ENCODE data around the gene KCNC3. TPM values are rescaled to one million over a fixed set of nuclear protein-coding genes. Genes with fewer than 3 reads are reported as not detected.

Gene KCNC3
- total RNA-seq, 1 donor from 2014 or later = 0.46 TPM

GRCh38 chr19:50290775-50291174, 38.4 kb downstream of the KCNC3 start:
- H3K27me3 ChIP-seq (ENCODE audit: control insufficient read depth, insufficient read depth, low read length) = no peaks in the 10 kb centered on the region
- no peak overlapping the region for H3K4me3 ChIP-seq (ENCODE audit: low read depth, low read length)
- no peaks in the 10 kb centered on the region for H3K36me3 ChIP-seq (ENCODE audit: control insufficient read depth, insufficient read depth, low read length)
- TF ChIP-seq, protein P1, sequence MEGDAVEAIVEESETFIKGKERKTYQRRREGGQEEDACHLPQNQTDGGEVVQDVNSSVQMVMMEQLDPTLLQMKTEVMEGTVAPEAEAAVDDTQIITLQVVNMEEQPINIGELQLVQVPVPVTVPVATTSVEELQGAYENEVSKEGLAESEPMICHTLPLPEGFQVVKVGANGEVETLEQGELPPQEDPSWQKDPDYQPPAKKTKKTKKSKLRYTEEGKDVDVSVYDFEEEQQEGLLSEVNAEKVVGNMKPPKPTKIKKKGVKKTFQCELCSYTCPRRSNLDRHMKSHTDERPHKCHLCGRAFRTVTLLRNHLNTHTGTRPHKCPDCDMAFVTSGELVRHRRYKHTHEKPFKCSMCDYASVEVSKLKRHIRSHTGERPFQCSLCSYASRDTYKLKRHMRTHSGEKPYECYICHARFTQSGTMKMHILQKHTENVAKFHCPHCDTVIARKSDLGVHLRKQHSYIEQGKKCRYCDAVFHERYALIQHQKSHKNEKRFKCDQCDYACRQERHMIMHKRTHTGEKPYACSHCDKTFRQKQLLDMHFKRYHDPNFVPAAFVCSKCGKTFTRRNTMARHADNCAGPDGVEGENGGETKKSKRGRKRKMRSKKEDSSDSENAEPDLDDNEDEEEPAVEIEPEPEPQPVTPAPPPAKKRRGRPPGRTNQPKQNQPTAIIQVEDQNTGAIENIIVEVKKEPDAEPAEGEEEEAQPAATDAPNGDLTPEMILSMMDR (IDR thresholded peaks at IDR 0.05; ENCODE audit: insufficient read depth, low read length, poor library complexity, severe bottlenecking) = no peak
- no peak for DNase-seq (ENCODE audit: low read depth)

- TF ChIP-seq, protein P1 (IDR thresholded peaks at IDR 0.05; ENCODE audit: insufficient read depth, low read length, poor library complexity, severe bottlenecking) = no peak
- no peak for DNase-seq (ENCODE audit: low read depth)
Measured at GRCh38 chr19:50290011-50290410, 39.2 kb downstream of the KCNC3 start.

GRCh38 chr19:50288954-50289353, 40.2 kb downstream of the KCNC3 start:
- Histone ChIP-seq H3K4me3 (ENCODE audit: low read depth, low read length) (no peak overlapping the region), H3K27me3 (ENCODE audit: control insufficient read depth, insufficient read depth, low read length) (no peaks in the 10 kb centered on the region), H3K36me3 (ENCODE audit: control insufficient read depth, insufficient read depth, low read length) (no peaks in the 10 kb centered on the region)
- TF ChIP-seq, protein P1 (IDR thresholded peaks at IDR 0.05; ENCODE audit: insufficient read depth, low read length, poor library complexity, severe bottlenecking) = no peak
- DNase-seq (ENCODE audit: low read depth) = no peak

More at GRCh38 chr19:50290011-50290410, 39.2 kb downstream of the KCNC3 start:
- H3K27me3 ChIP-seq (ENCODE audit: control insufficient read depth, insufficient read depth, low read length) = no peaks in the 10 kb centered on the region
- no peak overlapping the region for H3K4me3 ChIP-seq (ENCODE audit: low read depth, low read length)
- no peaks in the 10 kb centered on the region for H3K36me3 ChIP-seq (ENCODE audit: control insufficient read depth, insufficient read depth, low read length)

DNA sequence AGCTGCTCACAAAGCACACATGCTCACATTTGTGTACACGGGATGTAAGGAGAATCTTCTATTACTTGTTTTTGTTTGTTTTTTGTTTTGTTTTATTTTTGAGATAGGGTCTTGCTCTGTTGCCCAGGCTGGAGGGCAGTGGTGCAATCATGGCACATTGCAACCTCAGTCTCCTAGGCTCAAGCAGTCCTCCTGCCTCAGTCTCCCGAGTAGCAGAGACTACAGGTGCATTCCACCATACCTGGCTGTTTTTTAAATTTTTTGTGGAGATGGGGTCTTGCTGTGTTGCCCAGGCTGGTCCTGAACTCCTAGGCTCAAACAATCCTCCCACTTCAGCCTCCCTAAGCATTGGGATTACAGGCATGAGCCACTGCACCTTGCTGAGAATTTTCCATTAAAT, 41.8 kb downstream of the KCNC3 start:
- TF ChIP-seq, protein P1 (IDR thresholded peaks at IDR 0.05; ENCODE audit: insufficient read depth, low read length, poor library complexity, severe bottlenecking) = no peak
- no peaks in the 10 kb centered on the region for H3K36me3 ChIP-seq (ENCODE audit: control insufficient read depth, insufficient read depth, low read length)
- DNase-seq (ENCODE audit: low read depth) = no peak
- H3K27me3 ChIP-seq (ENCODE audit: control insufficient read depth, insufficient read depth, low read length) = no peaks in the 10 kb centered on the region
- no peak overlapping the region for H3K4me3 ChIP-seq (ENCODE audit: low read depth, low read length)

GRCh38 chr19:50286443-50286842, 42.7 kb downstream of the KCNC3 start:
- H3K27me3 ChIP-seq (ENCODE audit: control insufficient read depth, insufficient read depth, low read length) = no peaks in the 10 kb centered on the region
- TF ChIP-seq, protein P1 (IDR thresholded peaks at IDR 0.05; ENCODE audit: insufficient read depth, low read length, poor library complexity, severe bottlenecking) = no peak
- no peak for DNase-seq (ENCODE audit: low read depth)
- no peaks in the 10 kb centered on the region for H3K36me3 ChIP-seq (ENCODE audit: control insufficient read depth, insufficient read depth, low read length)
- H3K4me3 ChIP-seq (ENCODE audit: low read depth, low read length) = no peak overlapping the region

GRCh38 chr19:50285833-50286232, 43.3 kb downstream of the KCNC3 start:
- TF ChIP-seq, protein P1 (IDR thresholded peaks at IDR 0.05; ENCODE audit: insufficient read depth, low read length, poor library complexity, severe bottlenecking) = no peak
- no peak for DNase-seq (ENCODE audit: low read depth)
- H3K36me3 ChIP-seq (ENCODE audit: control insufficient read depth, insufficient read depth, low read length) = no peaks in the 10 kb centered on the region

More at GRCh38 chr19:50285833-50286232, 43.3 kb downstream of the KCNC3 start:
- Histone ChIP-seq H3K27me3 (ENCODE audit: control insufficient read depth, insufficient read depth, low read length) (no peaks in the 10 kb centered on the region), H3K4me3 (ENCODE audit: low read depth, low read length) (no peak overlapping the region)

Measured in kidney epithelial cell (primary cell).